HG03354 (cell line): ENCODE data around the gene TAF5L.
"Not testable (repeated sequence)": the region's sequence is repeated elsewhere in the genome, so short reads cannot be mapped to it uniquely, and the experiment has no call there.

Experiments
- ATAC-seq: cut with Tn5 transposase; IDR thresholded peaks from one replicate; pipeline ENCODE4 v1.9.1; 2021; ENCODE audit warnings: mild to moderate bottlenecking; ENCODE audit not compliant: unreplicated experiment, poor library complexity, severe bottlenecking

Gene TAF5L

DNA sequence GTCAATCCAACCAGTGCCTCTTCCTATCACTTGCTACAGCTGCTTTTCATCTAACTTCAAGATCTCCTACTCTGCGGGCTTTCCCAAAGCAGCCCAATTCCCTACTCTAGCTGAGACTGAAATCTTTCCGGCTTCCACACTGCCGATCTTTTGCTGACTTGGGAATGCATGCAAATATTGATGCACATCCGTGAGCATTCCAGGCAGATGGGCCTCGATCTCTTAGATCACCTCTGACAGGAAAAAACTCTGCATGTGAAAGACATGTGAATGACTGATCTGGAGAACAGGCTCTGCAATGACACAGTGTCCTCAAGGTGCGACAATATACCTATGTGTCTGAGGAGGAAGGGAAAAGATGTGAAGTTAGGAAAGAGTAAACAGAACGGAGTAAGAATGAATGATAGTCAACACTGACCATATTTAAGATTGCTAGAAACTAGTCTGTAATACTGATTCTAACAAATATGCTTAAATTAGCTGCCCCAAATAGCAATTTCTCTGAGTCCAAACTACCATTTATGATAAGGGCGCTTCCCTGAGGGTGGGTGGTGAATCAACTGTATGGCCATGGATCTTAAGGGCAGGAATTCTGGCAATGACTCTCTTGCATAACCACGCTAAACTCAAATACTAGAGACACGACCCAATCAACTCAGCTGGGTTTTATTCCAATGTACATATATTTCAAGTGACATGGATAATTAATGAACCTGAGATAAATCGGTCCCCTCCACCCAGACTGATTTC is 8.4 kb downstream of the TAF5L start:
- no peak for ATAC-seq

DNA sequence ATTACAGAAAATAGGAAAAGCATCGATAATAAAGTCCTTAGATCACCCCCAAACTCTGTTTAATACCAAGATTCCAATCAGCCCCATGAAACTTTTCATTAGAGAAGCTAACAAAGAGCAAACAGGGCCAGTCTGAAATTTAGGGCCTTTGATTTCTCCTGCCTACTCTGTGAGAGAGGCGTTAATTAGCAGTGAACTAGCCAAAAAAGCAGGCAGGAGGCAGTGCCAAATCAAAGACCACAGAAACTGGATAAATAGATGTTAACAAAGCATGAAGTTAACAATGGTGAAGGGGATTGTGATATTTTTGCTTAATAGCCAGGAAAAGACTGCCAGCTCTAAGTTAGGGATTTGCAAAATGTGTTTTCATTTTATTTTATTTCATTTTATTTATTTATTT is 11.2 kb downstream of the TAF5L start:
- no peak for ATAC-seq

DNA sequence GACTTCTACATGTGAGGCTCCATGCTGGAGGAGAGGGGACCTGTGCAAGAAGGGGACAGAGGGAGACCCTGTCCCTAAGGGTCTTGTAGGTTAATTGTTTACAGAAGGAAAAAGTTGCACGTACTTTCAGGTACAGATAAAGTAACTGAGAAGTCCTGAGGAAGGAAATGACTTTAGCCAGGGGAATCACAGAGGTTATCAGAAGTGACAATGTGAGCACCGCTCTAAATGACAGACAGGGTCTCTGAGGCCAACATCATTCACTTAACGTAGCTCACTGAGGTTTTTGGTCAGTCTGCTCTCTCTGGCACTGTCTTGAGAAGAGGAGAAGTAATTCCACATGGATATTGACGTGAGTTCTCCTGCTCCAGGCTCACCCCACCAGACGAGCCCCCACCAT is 12.0 kb downstream of the TAF5L start:
- no peak for ATAC-seq

DNA sequence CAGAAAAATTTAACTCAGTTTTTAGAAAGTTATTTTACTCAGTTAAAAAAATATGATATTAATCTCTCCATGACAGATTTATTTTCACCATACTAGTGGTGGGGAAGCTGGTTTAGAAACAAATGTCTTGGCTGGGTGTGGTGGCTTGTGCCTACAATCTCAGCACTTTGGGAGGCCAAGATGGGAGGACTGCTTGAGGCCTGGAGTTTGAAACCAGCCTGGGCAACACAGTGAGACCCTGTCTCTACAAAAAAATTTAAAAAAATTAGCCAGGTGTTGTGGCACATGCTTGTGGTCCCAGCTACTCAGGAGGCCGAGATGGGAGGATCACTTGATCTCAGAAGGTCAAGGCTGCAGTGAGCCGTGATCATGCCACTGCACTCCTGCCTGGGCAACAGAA is 17.3 kb downstream of the TAF5L start:
- no peak for ATAC-seq

DNA sequence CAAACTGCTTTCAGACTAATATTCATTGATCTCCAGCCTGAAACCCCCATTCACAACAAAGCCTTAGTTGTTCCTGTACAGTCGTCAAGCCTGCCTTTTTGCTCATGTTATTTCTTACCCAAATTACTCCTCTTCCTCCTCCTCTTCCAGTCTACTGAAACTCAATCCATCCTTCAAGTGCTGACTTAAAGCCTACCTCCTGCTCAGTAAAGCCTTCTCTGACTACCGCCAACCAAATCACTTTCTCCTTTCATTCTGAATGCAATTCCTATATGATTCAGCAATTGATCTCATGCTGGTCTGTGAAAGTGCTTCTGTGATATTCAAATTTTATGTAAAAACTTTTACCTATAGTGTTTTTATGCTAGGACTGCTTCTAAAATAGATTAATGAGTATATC is 18.6 kb downstream of the TAF5L start:
- ATAC-seq: no peak

DNA sequence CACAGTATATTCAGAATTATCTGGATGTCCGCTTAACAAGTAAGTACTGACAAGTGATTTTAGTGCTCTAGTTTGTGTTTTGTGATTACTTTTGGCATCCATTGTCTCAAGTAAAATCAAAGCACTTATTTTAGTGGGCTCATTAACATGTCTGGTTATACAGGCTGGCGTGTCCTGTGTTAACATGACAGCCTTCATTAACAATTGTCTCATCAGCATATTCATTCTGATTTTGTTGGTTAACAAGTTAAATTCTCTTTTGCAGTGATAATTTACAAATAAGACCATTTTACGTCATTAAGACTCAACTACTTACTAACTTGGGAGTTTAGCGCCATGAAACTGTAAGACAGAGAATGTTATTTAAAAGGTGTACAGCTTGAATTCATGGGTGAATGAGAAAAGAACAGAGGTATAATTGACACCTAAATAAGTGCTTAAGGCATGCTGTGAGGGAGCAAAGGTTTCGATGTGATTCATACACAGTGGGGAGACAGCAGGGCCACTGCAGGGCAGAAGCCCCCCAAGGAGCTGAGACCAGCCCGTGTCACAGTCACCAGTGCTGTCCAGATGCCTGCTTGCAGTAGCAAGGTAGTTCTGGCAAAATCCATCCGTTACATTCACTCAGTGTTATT is 22.4 kb downstream of the TAF5L start:
- no peak for ATAC-seq

DNA sequence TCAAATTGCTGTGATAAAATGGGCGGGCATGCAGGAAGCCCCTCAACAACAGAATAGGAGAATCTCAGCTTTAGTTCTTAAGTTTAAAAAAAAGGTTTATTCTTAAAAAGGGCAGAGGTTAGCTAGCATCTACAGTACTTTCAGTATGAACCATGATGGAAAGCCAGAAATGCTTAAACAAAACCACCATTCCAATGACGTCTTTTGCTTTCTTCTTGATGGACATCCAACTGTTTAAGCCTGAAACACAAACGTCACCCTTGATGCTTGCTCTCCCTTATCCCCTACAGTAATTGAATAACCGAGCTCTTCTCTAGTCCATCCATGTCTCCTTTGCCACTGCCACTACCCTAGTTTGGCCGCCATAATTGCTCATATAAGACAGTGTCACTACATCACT is 25.7 kb downstream of the TAF5L start:
- ATAC-seq: no peak

DNA sequence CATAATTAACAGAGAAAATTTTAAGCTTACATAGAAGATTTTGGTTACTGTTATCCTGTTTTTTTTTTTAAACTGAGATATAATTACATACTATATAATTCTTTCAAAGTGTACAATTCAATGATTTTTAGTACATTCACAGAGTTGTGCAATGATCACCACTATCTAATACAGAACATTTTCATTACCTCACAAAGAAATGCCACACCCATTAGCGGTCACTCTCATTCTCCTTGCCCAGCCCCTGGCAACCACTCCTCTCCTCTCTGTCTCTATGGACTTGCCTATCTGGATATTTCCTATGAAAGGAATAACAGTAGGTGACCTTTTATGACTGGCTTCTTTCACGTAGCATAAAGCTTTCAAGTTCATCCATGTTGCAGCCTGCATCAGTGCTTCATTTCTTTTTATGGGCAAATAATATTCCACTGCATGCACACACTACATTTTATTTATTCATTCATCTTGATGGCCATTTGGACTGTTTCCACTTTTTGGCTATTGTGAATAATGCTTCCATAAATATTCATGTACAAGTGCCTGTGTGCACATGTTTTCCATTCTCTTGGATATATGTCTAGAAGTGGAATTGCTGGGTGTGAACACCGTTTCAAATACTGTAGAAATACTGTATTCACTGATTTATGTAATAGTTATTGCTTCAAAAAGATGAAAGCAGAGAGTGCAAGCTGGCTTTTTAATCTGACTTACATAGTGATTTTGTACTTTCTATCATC is 26.5 kb downstream of the TAF5L start:
- no peak for ATAC-seq

DNA sequence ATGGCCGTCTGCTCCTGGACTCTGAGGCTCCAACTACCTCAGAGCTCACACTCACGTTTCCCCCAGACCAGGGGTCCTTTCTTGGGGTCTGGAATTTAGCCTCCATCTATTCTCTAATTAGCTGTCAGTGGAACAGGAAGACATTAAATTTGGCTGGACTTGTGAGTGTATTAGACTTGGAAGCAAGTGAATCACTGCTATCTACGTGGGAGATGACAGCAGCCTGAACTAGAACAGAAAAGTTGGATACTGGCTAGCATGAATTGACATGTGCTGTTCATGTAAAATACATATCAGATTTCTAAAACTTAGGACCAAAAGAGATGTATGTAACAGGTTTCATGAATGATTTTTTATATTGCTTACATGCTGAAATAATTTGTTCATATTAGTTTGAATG is 28.0 kb downstream of the TAF5L start:
- ATAC-seq: no peak

DNA sequence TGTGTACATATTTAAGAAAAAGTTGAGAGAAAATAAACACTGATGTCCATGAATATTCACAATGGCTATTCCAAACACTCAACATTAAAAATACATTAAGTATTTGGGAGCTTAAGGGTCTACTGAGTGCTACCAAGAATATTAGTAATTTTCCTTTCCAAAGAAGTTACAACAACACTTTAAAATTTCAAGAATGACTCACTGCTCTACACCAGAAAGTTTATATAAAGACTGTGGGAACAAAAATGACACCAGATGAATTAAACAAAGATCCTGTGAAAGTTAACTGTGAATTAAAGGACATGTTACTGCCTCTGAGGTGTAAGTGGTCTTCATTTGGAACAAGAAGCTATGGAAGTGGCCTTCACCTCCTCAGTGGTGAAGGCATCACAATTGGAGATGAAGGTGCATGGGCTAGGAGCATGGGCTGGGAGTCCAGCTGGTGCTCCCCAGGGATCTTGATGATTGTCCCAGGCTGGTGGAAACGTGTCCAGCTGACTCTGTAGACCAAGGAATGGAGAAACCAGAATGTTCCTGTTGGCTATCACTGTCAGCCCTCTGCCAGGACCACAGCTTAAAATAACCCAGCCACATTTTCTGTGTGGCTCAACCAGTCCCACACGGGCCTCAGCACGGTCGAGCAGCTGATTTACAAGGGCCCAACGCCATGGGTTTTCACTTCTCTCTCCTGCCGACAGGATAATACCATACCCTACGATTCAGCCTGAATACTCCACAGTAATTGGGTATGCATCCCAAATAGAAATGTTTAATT is 28.8 kb downstream of the TAF5L start:
- no peak for ATAC-seq

DNA sequence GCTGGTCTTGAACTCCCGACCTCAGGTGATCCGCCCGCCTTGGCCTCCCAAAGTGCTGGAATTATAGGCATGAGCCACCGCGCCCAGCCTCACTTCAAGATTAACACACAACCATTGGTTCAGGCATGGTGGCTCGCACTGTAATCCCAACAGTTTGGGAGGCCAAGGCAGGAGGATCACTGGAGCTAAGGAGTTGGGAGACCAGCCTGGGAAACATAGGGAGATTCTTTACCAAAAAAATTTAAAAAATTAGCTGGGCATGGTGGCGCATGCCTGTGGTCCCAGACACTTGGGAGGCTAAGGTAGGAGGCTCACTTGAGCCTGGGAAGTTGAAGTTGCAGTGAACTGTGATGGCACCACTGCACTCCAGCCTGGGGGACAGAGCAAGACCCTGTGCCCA is 30.0 kb downstream of the TAF5L start:
- not testable (repeated sequence) for ATAC-seq

DNA sequence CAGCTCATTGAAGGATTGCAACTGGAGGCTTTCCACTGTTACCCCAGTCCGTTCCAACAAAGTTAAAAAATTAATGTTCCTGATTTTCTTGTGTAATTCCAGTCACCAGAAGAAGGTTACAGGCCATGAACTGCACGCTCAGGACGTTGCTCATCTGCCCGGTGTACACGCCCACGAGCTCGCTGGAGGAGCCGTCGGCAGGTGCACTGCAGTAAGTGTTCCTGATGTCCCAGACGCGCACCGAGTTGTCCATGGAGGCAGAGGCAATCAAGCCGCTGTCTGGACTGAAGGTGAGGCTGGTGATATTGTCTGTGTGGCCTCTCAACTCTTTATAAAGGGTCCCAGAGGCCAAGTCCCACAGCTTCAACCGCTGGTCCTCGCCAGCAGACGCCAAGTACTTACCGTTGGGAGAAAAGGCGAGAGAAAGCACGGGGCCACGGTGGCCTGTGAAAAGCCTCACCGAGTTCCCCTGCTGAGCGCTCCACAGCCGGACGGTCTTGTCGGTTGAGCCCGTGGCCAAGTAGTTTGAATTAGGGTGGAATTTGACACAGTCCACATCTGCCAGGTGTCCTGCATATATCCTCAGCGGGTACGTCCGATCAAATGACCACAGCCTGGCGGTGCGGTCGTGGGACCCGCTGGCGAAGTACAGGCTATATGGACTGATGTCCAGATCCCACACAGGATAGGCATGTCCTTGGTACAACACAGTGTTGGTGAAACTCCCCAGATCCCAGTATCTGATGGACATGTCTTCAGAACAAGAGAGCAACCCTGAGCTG is 31.5 kb downstream of the TAF5L start:
- no peak for ATAC-seq

DNA sequence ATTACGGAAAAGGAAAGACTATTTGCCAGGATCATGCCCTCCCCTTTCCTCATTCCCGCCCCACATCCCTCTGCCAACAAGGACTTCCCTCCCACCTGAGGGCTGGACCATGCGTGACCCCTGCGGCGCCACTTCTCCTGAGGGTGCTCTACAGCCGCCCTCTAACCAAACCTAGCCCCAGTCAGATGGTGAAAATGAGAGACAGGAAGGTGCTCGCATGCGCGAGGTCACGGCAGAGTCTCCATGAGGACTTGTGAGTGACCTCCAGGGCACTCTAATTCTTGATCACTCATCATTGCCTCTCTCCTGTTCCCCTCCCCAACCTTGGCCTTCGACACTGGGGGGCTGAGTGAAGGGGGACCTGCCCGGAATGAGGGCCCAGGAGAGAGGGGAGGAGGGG is 32.1 kb downstream of the TAF5L start:
- ATAC-seq: no peak

DNA sequence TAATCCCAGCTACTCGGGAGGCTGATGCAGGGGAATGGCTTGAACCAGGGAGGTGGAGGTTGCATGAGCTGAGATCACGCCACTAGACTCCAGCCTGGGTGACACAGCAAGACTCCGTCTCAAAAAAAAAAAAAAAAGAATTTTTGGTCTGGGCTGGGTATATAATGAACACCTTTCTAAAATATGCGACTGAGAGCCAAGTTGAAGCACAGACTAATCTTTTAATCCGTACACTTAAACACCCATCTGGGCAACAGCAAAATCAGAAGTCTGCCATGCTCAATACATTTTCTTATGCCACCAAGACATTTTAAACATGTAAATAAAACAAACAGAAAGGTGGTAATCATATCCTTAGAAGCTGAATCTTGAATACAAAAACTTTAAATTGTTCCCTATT is 35.8 kb downstream of the TAF5L start:
- no peak for ATAC-seq

DNA sequence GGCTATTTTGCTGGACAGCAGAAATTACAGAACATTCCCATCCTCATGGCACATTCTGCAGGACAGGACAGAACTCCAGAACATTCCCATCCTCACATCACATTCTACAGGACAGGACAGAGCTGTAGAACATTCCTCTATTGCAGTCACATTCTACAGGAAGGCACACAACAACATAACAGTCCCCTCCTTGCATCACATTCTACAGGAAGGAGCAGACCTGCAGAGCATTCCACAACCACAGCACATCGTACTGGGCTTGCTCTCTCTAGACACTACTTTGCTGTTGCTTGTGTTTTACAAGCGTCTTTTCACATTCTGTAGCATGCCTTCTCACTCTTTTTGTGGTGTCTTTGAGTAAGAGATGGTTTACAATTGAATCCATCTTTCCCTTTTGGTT is 40.6 kb downstream of the TAF5L start:
- no peak for ATAC-seq

DNA sequence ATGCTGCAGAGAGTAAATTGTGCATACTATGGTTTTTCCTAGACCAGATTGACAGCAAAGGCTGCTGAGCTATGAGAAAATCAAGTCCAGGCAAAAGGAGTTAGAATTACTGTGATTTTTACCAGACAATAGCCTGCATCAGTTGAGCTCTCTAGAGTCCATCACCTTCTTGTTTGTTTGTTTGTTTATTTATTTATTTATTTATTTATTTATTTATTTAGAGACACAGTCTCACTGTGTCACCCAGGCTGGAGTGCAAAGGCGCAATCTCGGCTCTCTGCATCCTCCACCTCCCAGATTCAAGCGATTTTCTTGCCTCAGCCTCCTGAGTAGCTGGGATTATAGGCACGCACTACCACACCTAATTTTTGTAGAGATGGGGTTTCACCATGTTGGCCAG is 43.2 kb downstream of the TAF5L start:
- no peak for ATAC-seq

DNA sequence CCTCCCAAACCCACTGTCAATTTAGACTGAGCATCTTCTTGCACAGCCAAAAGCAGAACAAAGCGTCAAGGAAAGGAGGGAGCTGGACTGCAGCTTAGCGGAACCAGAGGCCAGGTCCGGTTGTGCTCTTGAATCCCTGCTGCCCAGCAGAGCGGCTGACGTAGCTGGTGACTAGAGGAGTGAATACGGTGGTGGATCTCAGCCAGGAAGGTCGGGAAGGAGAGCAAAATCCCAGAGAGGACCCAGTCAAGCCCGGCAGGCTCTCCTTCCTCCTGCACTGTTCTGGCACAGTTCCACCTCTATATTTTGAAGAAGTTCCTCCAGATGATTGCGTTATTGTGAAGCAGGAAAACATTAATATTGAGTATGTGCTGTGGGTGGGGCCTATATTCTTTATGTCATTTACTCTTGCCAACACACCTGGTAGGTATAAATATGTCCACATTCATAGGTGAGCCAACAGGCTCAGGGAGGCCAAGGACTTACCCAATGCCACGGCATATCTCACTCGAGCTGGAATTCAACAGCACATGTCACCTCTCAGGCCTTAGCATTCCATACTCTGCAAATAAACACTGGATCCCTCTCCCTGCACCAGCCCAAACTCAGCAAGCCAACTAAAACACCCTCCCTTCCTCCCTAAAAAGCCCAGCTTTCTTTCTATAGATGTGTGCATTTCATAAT is 43.8 kb downstream of the TAF5L start:
- no peak for ATAC-seq

DNA sequence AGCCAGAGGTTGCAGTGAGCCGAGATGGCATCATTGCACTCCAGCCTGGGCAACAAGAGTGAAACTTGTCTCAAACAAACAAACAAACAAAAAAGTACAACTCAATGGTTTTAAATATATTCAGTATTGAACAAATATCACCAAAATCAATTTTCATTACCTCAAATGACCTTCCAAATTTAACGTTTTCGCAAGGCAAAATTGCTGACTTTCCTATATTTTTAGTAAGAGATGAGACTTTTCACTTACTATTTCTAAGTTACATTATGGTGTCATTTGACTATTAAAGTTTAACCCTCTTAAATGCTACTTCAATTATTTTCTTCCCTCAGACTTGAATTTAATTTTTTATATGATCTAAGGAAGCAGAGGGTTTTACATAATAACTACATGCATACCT is 44.4 kb downstream of the TAF5L start:
- ATAC-seq: no peak

DNA sequence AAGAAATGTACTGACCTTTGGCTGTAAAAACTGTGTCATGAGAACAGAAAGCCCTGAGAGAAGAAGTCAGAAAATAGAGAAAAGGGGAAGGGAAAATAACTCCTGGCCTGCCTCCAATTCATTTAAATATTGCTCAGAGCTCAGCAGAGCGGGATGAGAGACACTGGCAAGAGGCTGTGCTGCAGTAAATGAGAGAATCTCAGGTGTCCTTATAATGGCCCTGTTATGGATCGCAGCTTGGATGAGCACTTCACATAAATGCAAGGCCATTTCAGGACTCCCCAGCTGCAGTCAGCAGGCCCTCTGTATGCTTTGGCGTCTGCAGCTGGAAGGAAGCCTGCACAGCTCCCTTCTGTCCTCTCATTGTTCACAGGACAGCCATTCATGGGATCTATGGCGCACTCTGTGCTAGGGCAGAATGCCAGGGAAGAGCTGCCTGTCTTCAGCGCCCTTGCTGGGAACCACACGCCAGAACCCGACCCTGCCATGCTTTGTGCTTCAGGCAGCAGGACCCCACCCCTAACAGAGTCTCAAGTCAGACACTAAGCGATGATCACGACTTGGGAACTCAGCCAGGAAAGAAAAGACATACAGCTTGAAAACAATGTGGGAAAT is 46.8 kb downstream of the TAF5L start:
- peak; percentile 65 for ATAC-seq
